Activated T-cell treated with anti-CD3 and anti-CD28 coated beads, Interleukin-2, amount 50 U/mL, for 24 hours (primary cell): Measurements from ENCODE around the gene ABHD2.
"Not testable (repeated sequence)": the region's sequence is repeated elsewhere in the genome, so short reads cannot be mapped to it uniquely, and the experiment has no call there.

ENCODE experiments used
- DNase-seq: peaks from one replicate; pipeline ENCODE4 v3.0.0-alpha.2; 2020
- H3K27ac Mint-ChIP-seq: 2 replicates; pipeline ENCODE4 v1.8.0; 2020; ENCODE audit warnings: mild to moderate bottlenecking, mixed read lengths
- H3K27me3 Mint-ChIP-seq: 2 replicates; pipeline ENCODE4 v1.8.0; 2020; ENCODE audit warnings: mixed read lengths
- H3K36me3 Mint-ChIP-seq: 2 replicates; pipeline ENCODE4 v1.8.0; 2020; ENCODE audit warnings: low read depth, mixed read lengths
- H3K4me1 Mint-ChIP-seq: 2 replicates; pipeline ENCODE4 v1.8.0; 2020; ENCODE audit warnings: low read depth, mixed read lengths
- H3K4me3 Mint-ChIP-seq: 2 replicates; pipeline ENCODE4 v1.8.0; 2020; ENCODE audit warnings: mild to moderate bottlenecking, moderate library complexity, mixed read lengths
- H3K9me3 Mint-ChIP-seq: 2 replicates; pipeline ENCODE4 v1.8.0; 2020; ENCODE audit warnings: mixed read lengths

The ABHD2 gene

GRCh38 chr15:89221543-89221942 lies 133.3 kb downstream of the ABHD2 start, which contains the start of gene RLBP1:
Gene RLBP1, minus strand, starts transcription at chr15:89221579. Its CDS starts 2,604 bp downstream, at chr15:89218975.
- no peaks in the 10 kb centered on the region for H3K9me3 Mint-ChIP-seq
- no peak for DNase-seq
- no peaks in the 10 kb centered on the region for H3K36me3 Mint-ChIP-seq
- no peaks in the 10 kb centered on the region for H3K27me3 Mint-ChIP-seq
- no peak within 1 kb of the TSS for H3K4me3 Mint-ChIP-seq
- H3K27ac Mint-ChIP-seq, result no peak within 1 kb of the TSS
- peaks cover 4% of the 10 kb centered on the region for H3K4me1 Mint-ChIP-seq

GRCh38 chr15:89225588-89225987 lies 137.3 kb downstream of the ABHD2 start:
- DNase-seq, result no peak
- Mint-ChIP-seq H3K36me3 (no peaks in the 10 kb centered on the region), H3K27me3 (peaks cover 4% of the 10 kb centered on the region), H3K27ac (no peak overlapping the region), H3K9me3 (no peaks in the 10 kb centered on the region), H3K4me1 (peaks cover 4% of the 10 kb centered on the region), H3K4me3 (no peak overlapping the region)

- no peak for DNase-seq
- Mint-ChIP-seq H3K27me3 (peaks cover 4% of the 10 kb centered on the region), H3K4me3 (no peak overlapping the region), H3K4me1 (peaks cover 2% of the 10 kb centered on the region), H3K27ac (no peak overlapping the region), H3K36me3 (no peaks in the 10 kb centered on the region), H3K9me3 (no peaks in the 10 kb centered on the region)
Measured at GRCh38 chr15:89226359-89227221, 138.3 kb downstream of the ABHD2 start.

- H3K4me1 Mint-ChIP-seq, result no peaks in the 10 kb centered on the region
- no peak overlapping the region for H3K27ac Mint-ChIP-seq
- no peaks in the 10 kb centered on the region for H3K36me3 Mint-ChIP-seq
- no peak overlapping the region for H3K4me3 Mint-ChIP-seq
- no peaks in the 10 kb centered on the region for H3K9me3 Mint-ChIP-seq
- DNase-seq, result no peak
- peaks cover 6% of the 10 kb centered on the region for H3K27me3 Mint-ChIP-seq
Measured at GRCh38 chr15:89227425-89227824, 139.2 kb downstream of the ABHD2 start.

- Mint-ChIP-seq H3K4me1 (no peaks in the 10 kb centered on the region), H3K36me3 (no peaks in the 10 kb centered on the region), H3K27me3 (peaks cover 13% of the 10 kb centered on the region), H3K9me3 (no peaks in the 10 kb centered on the region), H3K27ac (no peak overlapping the region), H3K4me3 (no peak overlapping the region)
- DNase-seq, result no peak
Measured at GRCh38 chr15:89230277-89230676, 142.0 kb downstream of the ABHD2 start.

- no peak for DNase-seq
- Mint-ChIP-seq H3K9me3 (no peaks in the 10 kb centered on the region), H3K27me3 (peaks cover 17% of the 10 kb centered on the region), H3K4me3 (no peak overlapping the region), H3K27ac (no peak overlapping the region), H3K36me3 (no peaks in the 10 kb centered on the region), H3K4me1 (no peaks in the 10 kb centered on the region)
Measured at GRCh38 chr15:89231832-89232231, 143.6 kb downstream of the ABHD2 start.

GRCh38 chr15:89239883-89240810 lies 151.9 kb downstream of the ABHD2 start:
- DNase-seq, H3K27me3 Mint-ChIP-seq, H3K27ac Mint-ChIP-seq, H3K4me3 Mint-ChIP-seq, H3K9me3 Mint-ChIP-seq: not testable (repeated sequence)
- Mint-ChIP-seq H3K4me1 (peaks cover 13% of the 10 kb centered on the region), H3K36me3 (peaks cover 14% of the 10 kb centered on the region)

- H3K4me1 Mint-ChIP-seq, result peaks cover 34% of the 10 kb centered on the region
- H3K27me3 Mint-ChIP-seq, result no peaks in the 10 kb centered on the region
- DNase-seq, result no peak
- H3K36me3 Mint-ChIP-seq, result peaks cover 42% of the 10 kb centered on the region
- H3K4me3 Mint-ChIP-seq, result peak overlapping the region; percentile 92
- H3K27ac Mint-ChIP-seq, result peak overlapping the region; percentile 96
- H3K9me3 Mint-ChIP-seq, result no peaks in the 10 kb centered on the region
Measured at GRCh38 chr15:89243046-89243690, 154.9 kb downstream of the ABHD2 start.

- H3K27ac Mint-ChIP-seq, result peak within 1 kb of the TSS; percentile 96
Measured at GRCh38 chr15:89243691-89244573, 155.7 kb downstream of the ABHD2 start, which contains the start of gene FANCI. Gene FANCI, plus strand, starts transcription at chr15:89243979. Its CDS starts 3,669 bp downstream, at chr15:89247648.

GRCh38 chr15:89244574-89244903 lies 156.3 kb downstream of the ABHD2 start:
- H3K36me3 Mint-ChIP-seq, result peaks cover 55% of the 10 kb centered on the region
- H3K9me3 Mint-ChIP-seq, result no peaks in the 10 kb centered on the region
- peaks cover 37% of the 10 kb centered on the region for H3K4me1 Mint-ChIP-seq
- DNase-seq, result no peak
- H3K4me3 Mint-ChIP-seq, result peak overlapping the region; percentile 92
- H3K27ac Mint-ChIP-seq, result peak overlapping the region; percentile 96
- H3K27me3 Mint-ChIP-seq, result no peaks in the 10 kb centered on the region

More at GRCh38 chr15:89243691-89244573, 155.7 kb downstream of the ABHD2 start, which contains the start of gene FANCI:
- Mint-ChIP-seq H3K36me3 (peaks cover 49% of the 10 kb centered on the region), H3K4me1 (peaks cover 34% of the 10 kb centered on the region), H3K4me3 (peak within 1 kb of the TSS; percentile 92), H3K9me3 (no peaks in the 10 kb centered on the region), H3K27me3 (no peaks in the 10 kb centered on the region)
- peak; percentile 99 for DNase-seq

GRCh38 chr15:89247446-89247845 lies 159.2 kb downstream of the ABHD2 start:
- no peak overlapping the region for H3K27ac Mint-ChIP-seq
- H3K9me3 Mint-ChIP-seq, result no peaks in the 10 kb centered on the region
- peaks cover 82% of the 10 kb centered on the region for H3K36me3 Mint-ChIP-seq
- H3K4me3 Mint-ChIP-seq, result no peak overlapping the region
- H3K4me1 Mint-ChIP-seq, result peaks cover 38% of the 10 kb centered on the region
- H3K27me3 Mint-ChIP-seq, result no peaks in the 10 kb centered on the region
- no peak for DNase-seq

- Mint-ChIP-seq H3K27ac (no peak overlapping the region), H3K9me3 (no peaks in the 10 kb centered on the region), H3K27me3 (no peaks in the 10 kb centered on the region), H3K4me3 (no peak overlapping the region), H3K4me1 (peaks cover 30% of the 10 kb centered on the region), H3K36me3 (peaks cover 93% of the 10 kb centered on the region)
- no peak for DNase-seq
Measured at GRCh38 chr15:89248584-89248983, 160.3 kb downstream of the ABHD2 start.

GRCh38 chr15:89250142-89250541 lies 161.9 kb downstream of the ABHD2 start:
- H3K4me3 Mint-ChIP-seq, H3K27me3 Mint-ChIP-seq, DNase-seq, H3K27ac Mint-ChIP-seq, H3K9me3 Mint-ChIP-seq: not testable (repeated sequence)
- Mint-ChIP-seq H3K4me1 (peaks cover 25% of the 10 kb centered on the region), H3K36me3 (peaks cover 89% of the 10 kb centered on the region)
